GM20000 (cell line): ENCODE results near the gene STC2.

ENCODE experiments used
- DNase-seq: peaks from one replicate; pipeline ENCODE4 v3.0.0; 2012; ENCODE audit warnings: low spot score
- CTCF ChIP-seq: IDR thresholded peaks from 2 replicates; pipeline ENCODE4 v1.5.1; 2012; ENCODE audit warnings: mild to moderate bottlenecking, control low read depth; ENCODE audit errors: extremely low read depth, missing control alignments

Gene STC2

GRCh38 chr5:173342813-173343755 lies 14.9 kb upstream of the STC2 start:
- no peak for TF ChIP-seq CTCF

GRCh38 chr5:173341961-173342430 lies 13.8 kb upstream of the STC2 start:
- no peak for TF ChIP-seq CTCF
- DNase-seq, result no peak

More at GRCh38 chr5:173342813-173343755, 14.9 kb upstream of the STC2 start:
- DNase-seq, result no peak

- no peak for TF ChIP-seq CTCF
- DNase-seq, result no peak
These were observed 12.8 kb upstream of the STC2 start for GRCh38 chr5:173340984-173341383.

- DNase-seq, result no peak
- no peak for TF ChIP-seq CTCF
These were observed 12.2 kb upstream of the STC2 start for GRCh38 chr5:173340451-173340850.

- TF ChIP-seq CTCF, result no peak
- DNase-seq, result no peak
These were observed 11.1 kb upstream of the STC2 start for GRCh38 chr5:173339286-173339685.

GRCh38 chr5:173338380-173339015 lies 10.3 kb upstream of the STC2 start:
- TF ChIP-seq CTCF, result no peak
- DNase-seq, result no peak

- DNase-seq, result no peak
- TF ChIP-seq CTCF, result no peak
These were observed 6.6 kb upstream of the STC2 start for GRCh38 chr5:173334808-173335207.
